Transverse colon (tissue), 4 donors: Measurements from ENCODE around the gene CD96.

Experiments used
- POLR2AphosphoS5 ChIP-seq, 3 donors: sonication (generic); formaldehyde crosslinking; IDR thresholded peaks; one replicate each; pipeline ENCODE4 v1.6.1; 2016; ENCODE audit warnings: antibody characterized with exemption in 3 of 3
- TF ChIP-seq, protein P1 (sequence below), 5 experiments: fragments of 200-600 bp in 3 of 5; fragments of 450-650 bp in 2 of 5; sonication (generic) in 3 of 5; IDR thresholded peaks; 1 replicate in 2 of 5; 2 replicates in 3 of 5; pipeline ENCODE4 v1.5.1; 2016 to 2017; ENCODE audit warnings: antibody characterized with exemption in 5 of 5, inconsistent platforms in 3 of 5, mild to moderate bottlenecking in 2 of 5, moderate library complexity in 1 of 5

DNA sequence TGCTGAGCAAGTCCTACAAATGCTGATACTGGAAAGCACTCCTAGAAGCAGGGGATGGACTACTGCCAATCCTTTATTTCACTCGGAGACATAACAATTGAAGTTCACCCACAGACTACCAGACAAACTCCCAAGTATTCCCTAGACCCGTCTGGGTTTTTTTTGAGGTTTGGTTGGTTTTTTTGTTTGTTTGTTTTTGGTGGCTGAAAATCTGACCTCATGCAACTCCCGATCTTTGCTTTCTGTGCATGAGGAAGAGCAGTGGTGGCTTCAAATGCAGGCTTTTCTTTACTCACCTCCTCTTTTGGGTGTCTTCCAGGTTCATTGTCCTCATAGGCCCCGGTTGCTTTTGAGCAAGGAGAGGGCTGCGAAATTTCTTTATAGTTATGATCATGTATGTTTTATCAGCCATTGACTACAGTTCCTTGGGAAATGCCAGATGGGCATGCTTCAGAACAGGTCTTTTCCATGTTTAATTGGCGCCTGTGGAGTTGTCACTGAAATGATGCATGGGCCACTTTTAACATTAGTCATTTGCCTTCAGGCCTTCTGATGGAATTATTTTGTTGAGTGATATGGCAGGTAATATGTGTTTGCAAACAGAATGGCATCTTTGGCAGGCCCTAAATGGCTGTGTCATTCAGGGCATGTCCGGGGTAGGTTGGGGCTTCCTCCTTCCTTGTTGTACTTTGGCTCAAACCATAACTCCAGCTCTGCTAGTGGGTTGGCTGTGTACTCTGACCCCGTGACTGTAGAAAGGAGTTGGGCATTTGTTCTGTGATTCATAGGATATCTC lies 134.4 kb downstream of the CD96 start:
- TF ChIP-seq, protein P1, sequence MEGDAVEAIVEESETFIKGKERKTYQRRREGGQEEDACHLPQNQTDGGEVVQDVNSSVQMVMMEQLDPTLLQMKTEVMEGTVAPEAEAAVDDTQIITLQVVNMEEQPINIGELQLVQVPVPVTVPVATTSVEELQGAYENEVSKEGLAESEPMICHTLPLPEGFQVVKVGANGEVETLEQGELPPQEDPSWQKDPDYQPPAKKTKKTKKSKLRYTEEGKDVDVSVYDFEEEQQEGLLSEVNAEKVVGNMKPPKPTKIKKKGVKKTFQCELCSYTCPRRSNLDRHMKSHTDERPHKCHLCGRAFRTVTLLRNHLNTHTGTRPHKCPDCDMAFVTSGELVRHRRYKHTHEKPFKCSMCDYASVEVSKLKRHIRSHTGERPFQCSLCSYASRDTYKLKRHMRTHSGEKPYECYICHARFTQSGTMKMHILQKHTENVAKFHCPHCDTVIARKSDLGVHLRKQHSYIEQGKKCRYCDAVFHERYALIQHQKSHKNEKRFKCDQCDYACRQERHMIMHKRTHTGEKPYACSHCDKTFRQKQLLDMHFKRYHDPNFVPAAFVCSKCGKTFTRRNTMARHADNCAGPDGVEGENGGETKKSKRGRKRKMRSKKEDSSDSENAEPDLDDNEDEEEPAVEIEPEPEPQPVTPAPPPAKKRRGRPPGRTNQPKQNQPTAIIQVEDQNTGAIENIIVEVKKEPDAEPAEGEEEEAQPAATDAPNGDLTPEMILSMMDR (IDR thresholded peaks at IDR 0.05), result no peak
- peak in 1 of 3 donors; percentile 56 for TF ChIP-seq POLR2AphosphoS5 (IDR thresholded peaks at IDR 0.05)
